Body of pancreas (tissue), 4 donors: Measurements from ENCODE around the gene CYP2C9.
"Not testable (repeated sequence)": the region's sequence is repeated elsewhere in the genome, so short reads cannot be mapped to it uniquely, and the experiment has no call there.

ENCODE experiments used
- POLR2A ChIP-seq, 3 donors: fragments of 450-650 bp; IDR thresholded peaks; one replicate each; pipeline ENCODE4 v1.6.1; 2016; ENCODE audit warnings: antibody characterized with exemption in 3 of 3, mild to moderate bottlenecking in 2 of 3
- TF ChIP-seq, protein P1 (sequence below), 7 experiments: fragments of 450-650 bp in 4 of 7; fragments of 200-600 bp in 3 of 7; sonication (generic) in 3 of 7; IDR thresholded peaks; one replicate each; pipeline ENCODE4 v1.5.1; 2016 to 2019; ENCODE audit warnings: antibody characterized with exemption in 7 of 7

DNA sequence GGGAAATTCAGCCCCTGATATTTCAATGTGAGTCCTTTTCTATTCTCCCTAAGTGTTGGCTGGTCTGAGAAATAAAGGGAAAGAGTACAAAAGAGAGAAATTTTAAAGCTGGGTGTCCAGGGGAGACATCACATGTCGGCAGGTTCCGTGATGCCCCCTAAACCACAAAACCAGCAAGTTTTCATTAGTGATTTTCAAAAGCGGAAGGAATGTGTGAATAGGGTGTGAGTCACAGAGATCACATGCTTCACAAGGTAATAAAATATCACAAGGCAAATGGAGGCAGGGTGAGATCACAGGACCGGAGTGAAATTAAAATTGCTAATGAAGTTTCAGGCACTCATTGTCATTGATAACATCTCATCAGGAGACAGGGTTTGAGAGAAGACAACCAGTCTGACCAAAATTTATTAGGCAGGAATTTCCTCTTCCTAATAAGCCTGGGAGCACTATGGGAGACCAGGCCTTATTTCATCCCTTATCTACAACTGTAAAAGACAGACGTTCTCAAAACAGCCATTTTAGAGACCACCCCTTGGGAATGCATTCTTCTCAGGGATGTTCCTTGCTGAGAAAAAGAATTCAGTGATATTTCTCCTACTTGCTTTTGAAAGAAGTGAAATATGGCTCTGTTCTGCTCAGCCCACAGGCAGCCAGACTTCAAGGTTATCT lies 5.1 kb downstream of the CYP2C9 start:
- not testable (repeated sequence) for TF ChIP-seq POLR2A (IDR thresholded peaks at IDR 0.05)
- TF ChIP-seq, protein P1, sequence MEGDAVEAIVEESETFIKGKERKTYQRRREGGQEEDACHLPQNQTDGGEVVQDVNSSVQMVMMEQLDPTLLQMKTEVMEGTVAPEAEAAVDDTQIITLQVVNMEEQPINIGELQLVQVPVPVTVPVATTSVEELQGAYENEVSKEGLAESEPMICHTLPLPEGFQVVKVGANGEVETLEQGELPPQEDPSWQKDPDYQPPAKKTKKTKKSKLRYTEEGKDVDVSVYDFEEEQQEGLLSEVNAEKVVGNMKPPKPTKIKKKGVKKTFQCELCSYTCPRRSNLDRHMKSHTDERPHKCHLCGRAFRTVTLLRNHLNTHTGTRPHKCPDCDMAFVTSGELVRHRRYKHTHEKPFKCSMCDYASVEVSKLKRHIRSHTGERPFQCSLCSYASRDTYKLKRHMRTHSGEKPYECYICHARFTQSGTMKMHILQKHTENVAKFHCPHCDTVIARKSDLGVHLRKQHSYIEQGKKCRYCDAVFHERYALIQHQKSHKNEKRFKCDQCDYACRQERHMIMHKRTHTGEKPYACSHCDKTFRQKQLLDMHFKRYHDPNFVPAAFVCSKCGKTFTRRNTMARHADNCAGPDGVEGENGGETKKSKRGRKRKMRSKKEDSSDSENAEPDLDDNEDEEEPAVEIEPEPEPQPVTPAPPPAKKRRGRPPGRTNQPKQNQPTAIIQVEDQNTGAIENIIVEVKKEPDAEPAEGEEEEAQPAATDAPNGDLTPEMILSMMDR (IDR thresholded peaks at IDR 0.05): not testable (repeated sequence)
